Retinal pigment epithelial cell (primary cell): ENCODE measurements around the gene IFNL1.

Experiments used
- DNase-seq: peaks from one replicate; pipeline ENCODE4 v3.0.0-alpha.2; 2010; ENCODE audit warnings: low read depth
- H3K4me3 ChIP-seq: 2 replicates; pipeline ENCODE4 v1.5.1; 2011; ENCODE audit warnings: mild to moderate bottlenecking, low read length, control low read depth, moderate library complexity
- TF ChIP-seq, protein P1 (sequence below): conservative IDR thresholded peaks from 2 replicates; pipeline ENCODE4 v1.5.1; 2011; ENCODE audit warnings: low read depth, low read length, control low read depth, inconsistent platforms

IFNL1 gene

DNA sequence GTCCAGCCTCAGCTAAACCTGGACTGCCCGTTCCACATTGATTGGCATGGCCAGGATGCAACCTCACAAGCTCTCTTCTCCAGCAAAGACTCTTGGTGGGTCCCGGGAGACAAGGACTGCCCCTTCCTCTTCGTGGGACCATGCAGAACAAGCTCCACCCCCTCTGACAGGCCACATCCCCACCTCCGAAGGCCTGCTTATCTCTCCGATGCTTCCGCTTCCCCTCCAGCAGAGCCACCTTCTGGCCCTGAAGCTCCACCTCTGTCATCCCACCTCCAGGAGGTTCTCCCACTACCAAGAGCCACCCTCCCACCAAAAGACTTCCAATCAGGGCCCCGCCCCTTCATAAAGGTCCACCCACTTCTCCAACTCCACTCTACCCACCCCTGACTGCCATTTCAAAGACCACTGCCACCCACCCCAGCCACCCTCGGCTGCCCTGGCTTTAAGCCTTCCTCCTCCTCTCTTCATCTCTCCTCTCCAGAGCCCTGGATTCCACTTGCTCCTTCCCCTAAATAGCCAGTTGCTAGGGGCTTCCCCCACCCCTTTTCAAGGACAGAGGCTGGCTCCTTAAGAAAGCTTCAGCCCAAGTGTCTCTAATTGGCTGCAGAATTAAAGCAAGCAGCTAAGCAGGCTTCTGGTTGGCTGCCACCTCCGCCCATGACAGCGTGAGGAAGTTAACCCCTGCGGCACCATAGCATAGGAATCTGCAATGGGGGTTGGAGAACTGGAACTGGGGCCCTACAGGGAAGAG lies 14.5 kb downstream of the IFNL1 start:
- no peak for DNase-seq
- no peak overlapping the region for H3K4me3 ChIP-seq
- TF ChIP-seq, protein P1, sequence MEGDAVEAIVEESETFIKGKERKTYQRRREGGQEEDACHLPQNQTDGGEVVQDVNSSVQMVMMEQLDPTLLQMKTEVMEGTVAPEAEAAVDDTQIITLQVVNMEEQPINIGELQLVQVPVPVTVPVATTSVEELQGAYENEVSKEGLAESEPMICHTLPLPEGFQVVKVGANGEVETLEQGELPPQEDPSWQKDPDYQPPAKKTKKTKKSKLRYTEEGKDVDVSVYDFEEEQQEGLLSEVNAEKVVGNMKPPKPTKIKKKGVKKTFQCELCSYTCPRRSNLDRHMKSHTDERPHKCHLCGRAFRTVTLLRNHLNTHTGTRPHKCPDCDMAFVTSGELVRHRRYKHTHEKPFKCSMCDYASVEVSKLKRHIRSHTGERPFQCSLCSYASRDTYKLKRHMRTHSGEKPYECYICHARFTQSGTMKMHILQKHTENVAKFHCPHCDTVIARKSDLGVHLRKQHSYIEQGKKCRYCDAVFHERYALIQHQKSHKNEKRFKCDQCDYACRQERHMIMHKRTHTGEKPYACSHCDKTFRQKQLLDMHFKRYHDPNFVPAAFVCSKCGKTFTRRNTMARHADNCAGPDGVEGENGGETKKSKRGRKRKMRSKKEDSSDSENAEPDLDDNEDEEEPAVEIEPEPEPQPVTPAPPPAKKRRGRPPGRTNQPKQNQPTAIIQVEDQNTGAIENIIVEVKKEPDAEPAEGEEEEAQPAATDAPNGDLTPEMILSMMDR, result no peak

- TF ChIP-seq, protein P1, result no peak
- no peak overlapping the region for H3K4me3 ChIP-seq
Measured at GRCh38 chr19:39314016-39314728, 18.0 kb downstream of the IFNL1 start.

GRCh38 chr19:39315933-39316332 lies 19.7 kb downstream of the IFNL1 start:
- no peak overlapping the region for H3K4me3 ChIP-seq
- TF ChIP-seq, protein P1, result no peak
- DNase-seq, result no peak

More at GRCh38 chr19:39314016-39314728, 18.0 kb downstream of the IFNL1 start:
- no peak for DNase-seq

DNA sequence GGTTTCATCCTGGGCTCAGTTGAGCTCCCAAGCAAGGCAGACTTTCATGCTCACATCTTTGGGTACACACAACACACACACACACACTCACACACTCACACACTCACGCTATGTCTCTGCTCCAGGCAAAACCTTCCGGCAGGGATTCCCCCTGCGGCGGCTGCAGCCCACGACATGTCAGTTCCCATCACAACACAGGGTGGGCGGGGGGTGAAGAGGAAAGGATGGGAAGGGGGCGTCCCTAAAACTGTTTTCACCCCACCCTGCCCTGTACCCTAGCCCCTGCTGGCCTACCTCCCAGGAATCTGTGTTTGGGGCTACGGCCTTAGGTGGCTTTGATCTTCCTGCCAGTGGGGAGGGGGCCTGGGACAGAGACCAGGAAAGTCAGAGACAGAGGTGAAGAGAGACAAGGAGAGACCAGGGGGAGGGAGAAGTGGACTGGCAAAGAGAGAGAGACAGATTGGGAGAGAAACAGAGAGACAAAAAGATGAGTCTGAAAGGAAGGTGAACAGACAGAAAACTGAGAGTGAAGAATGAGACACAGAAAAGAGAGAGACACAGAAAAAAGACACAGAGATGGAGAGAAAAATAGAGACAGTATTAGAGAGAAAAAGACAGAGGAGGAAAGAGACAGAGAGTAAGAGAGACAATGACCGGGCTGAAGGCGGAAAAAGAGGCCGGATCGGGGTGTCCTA lies 20.6 kb downstream of the IFNL1 start:
- DNase-seq, result no peak
- no peak overlapping the region for H3K4me3 ChIP-seq
- TF ChIP-seq, protein P1, result no peak

DNA sequence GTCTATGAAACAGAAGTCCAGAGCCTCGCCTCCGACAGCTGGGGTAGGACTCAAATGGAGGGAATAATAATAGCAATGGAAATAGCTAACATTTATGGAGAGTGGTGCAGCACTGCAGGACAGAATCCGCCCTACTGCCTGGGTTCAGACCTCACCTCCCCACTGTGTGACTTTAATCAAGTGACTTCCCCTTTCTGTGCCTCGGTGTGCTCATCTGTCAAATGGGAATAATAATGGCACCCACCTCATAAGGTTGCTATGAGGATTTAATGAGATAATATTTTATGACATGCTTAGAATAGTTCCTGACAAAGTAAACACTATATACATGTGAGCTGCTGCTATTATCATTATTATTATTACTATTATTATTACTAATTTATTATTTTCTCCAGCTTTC lies 21.3 kb downstream of the IFNL1 start:
- DNase-seq, result no peak
- TF ChIP-seq, protein P1, result no peak
- H3K4me3 ChIP-seq, result no peak overlapping the region

DNA sequence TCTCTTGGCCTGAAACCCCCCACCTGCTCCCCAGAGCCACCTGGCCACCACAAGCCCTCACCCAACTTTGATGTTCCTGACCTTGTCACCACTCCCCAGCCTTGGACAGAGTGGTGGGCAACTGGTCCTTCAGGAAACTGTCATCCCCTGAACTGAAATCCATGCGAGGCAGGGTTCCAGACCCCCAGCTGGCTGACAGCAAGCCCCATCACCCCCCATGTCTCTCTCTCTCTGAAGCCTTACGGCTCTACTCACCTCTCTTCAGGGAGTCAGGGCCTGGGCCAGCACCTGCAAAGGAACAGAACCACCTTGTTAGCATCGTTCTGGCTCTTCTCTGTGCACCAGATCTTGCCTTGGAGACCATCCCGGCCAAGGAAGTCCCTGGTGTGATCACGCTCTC lies 21.9 kb downstream of the IFNL1 start:
- H3K4me3 ChIP-seq, result no peak overlapping the region
- no peak for DNase-seq
- TF ChIP-seq, protein P1, result no peak

DNA sequence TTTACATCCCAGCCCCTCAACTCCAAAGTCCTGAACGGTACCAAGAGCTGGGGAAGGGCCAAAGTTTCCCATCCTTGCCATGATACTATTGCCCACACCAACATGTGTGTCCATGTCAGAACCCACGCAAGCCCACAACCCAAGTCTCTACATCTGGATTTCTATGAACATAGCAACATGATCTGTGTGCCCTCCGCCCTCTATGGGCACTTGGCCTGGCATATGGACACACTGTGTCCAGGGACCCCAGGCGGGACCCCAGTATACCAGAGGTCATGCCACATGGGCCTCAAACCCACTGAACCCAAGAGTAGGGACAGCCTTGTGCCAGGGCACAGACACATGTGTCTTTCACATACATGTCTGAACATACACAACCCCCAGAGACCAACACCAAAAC lies 22.5 kb downstream of the IFNL1 start:
- TF ChIP-seq, protein P1, result no peak
- DNase-seq, result no peak
- H3K4me3 ChIP-seq, result no peak overlapping the region
